RWPE1 (cell line): ENCODE data around the gene GHITM.
"Not testable (repeated sequence)": the region's sequence is repeated elsewhere in the genome, so short reads cannot be mapped to it uniquely, and the experiment has no call there.

Experiments
- CTCF ChIA-PET: fragments of 350-600 bp; sonication (Branson Sonifier 250); formaldehyde crosslinking; extraction: SDS; loops from one replicate; lab custom pipeline; 2021; lab: Yijun Ruan, JAX
- POLR2A ChIA-PET: fragments of 400-600 bp; formaldehyde crosslinking; extraction: SDS; loops from one replicate; lab custom pipeline; 2020; ENCODE audit warnings: antibody characterized with exemption; ENCODE audit not compliant: low non-redundant PET; lab: Yijun Ruan, JAX
- DNase-seq: peaks from one replicate; pipeline ENCODE4 v3.0.0; 2012; ENCODE audit warnings: low spot score
- H3K27ac ChIP-seq: fragments of 450-650 bp; 2 replicates; pipeline ENCODE4 v1.5.1; 2017
- TF ChIP-seq, protein P1 (sequence below): fragments of 450-650 bp; conservative IDR thresholded peaks from 2 replicates; pipeline ENCODE4 v1.5.1; 2017; ENCODE audit warnings: low read depth, mild to moderate bottlenecking

Gene GHITM

DNA sequence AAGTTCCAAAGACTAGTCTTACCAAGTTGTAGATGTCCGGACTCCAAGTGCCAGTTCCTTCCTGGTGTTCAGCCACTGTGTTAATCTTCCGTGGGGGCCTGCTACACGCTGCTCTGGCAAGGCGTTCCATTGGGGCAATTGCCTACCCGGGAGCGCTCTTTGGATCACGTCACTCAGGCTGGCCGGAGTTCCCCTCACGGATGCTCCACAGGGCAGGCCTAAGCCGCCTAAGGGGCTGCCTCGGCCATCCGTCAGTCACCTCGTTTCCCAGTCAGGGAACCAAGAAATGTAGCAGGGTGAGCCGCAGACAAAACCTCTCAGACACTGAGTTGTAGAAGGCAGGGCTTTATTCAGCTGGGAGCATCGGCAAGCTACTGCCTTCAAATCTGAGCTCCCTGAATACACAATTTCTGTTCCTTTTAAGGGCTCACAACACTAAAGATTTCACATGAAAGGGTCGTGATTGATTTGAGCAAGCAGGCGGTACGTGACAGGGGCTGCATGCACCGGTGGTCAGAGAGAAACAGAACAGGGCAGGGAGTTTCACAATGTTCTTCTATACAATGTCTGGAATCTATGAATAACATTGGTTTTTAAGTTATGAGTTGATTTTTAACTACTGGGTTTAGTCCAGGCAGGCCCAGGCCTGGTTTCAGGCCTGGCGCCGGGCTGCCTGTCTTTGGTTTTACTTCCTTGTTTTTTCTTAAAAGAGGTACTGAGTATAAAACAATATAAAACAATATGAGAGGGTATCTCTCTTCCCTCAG, 32.6 kb downstream of the GHITM start:
- POLR2A ChIA-PET, DNase-seq, CTCF ChIA-PET: not testable (repeated sequence)
- H3K27ac ChIP-seq: peak overlapping the region; percentile 88

DNA sequence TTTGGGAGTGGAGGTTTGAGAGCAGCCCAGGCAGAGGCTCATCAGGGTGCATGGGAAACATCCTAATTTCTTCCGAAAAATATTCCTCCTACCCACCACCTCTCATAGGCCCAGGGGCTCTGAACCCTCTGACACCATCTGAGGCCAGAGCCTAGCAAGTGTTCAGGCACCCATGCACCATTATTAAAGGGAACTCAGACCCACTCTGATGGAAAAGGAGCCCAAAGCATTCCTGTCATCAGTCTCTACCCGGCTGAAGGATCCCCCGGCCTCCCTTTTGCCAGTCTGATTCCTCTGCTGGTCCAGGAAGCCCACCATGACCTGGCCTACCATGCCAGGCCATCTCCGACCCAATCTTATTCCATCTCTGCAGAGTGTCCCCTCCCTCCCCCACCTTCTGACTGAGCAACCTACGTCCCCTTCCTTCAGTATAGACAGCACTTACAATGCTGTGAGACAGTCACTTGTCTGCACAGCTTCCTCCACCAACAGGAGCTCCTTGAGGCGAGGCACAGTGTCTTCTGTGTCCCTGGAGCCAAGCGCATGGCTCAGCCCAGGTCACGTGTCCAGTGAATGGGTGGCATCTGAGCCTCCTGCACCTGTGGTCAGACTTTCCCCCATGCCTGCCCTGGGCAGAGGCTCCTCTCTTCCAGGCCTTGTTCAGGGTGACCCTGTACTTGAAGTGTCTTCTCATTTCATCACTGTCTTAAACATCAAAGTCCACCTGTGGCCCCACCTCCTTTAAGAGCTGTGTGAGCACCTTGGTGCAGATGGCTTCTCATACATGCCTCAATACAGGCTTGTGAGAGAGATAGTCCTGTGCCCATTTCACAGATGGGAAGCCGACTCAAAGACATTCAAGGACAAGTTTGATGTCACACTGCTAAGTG, 33.4 kb downstream of the GHITM start:
- TF ChIP-seq, protein P1, sequence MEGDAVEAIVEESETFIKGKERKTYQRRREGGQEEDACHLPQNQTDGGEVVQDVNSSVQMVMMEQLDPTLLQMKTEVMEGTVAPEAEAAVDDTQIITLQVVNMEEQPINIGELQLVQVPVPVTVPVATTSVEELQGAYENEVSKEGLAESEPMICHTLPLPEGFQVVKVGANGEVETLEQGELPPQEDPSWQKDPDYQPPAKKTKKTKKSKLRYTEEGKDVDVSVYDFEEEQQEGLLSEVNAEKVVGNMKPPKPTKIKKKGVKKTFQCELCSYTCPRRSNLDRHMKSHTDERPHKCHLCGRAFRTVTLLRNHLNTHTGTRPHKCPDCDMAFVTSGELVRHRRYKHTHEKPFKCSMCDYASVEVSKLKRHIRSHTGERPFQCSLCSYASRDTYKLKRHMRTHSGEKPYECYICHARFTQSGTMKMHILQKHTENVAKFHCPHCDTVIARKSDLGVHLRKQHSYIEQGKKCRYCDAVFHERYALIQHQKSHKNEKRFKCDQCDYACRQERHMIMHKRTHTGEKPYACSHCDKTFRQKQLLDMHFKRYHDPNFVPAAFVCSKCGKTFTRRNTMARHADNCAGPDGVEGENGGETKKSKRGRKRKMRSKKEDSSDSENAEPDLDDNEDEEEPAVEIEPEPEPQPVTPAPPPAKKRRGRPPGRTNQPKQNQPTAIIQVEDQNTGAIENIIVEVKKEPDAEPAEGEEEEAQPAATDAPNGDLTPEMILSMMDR: no peak
- ChIA-PET CTCF (no interaction called here), POLR2A (no interaction called here)
- no peak for DNase-seq
- peak overlapping the region; percentile 88 for H3K27ac ChIP-seq

DNA sequence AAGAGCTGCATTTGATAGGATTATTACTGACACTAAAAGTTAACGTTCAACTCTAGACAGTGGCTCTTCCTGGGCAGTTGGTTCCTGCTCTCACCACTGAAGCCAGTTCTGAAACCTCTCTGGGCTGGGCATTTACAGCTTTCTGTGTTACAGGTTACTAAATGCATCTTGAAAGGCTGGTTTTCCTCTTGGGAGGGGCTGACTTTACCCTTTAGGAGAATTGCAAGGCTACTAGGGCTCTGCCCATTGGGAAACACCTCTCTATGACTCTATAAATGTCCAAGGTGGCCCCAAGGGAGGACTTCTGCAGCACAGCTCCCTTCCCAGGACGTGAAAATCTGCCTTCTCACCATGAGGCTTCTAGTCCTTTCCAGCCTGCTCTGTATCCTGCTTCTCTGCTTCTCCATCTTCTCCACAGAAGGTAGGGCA, 34.2 kb downstream of the GHITM start, which contains the start of gene GPR15LG:
GPR15LG (plus strand) TSS at position 301 of the 429 bp plus-strand sequence; CDS start at position 352, 51 bp downstream.
- POLR2A ChIA-PET: no interaction called here
- TF ChIP-seq, protein P1: no peak
- DNase-seq: no peak
- H3K27ac ChIP-seq: peak within 1 kb of the TSS; percentile 88
- CTCF ChIA-PET: interaction anchor here (0.7 kb wide), 1 partner anchor 1220 kb away, joined by 3 read pairs; no protein-coding TSS in a partner anchor

DNA sequence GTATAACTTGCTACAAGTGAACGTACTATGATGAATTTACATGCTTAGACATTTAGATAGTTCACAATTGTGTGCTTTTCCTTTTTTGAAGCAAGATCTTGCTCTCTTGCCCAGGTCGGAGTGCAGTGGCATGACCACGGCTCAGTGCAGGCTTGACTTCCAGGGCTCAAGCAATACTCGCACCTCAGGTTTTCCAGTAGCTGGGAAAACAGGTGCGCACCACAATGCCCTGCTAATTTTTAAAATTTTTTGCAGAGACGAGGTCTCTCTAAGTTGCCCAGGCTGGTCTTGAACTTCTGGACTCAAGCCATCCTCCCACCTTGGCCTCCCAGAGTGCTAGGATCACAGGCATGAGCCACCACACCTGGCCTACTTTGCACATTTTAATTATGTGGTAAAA, 36.1 kb downstream of the GHITM start:
- ChIA-PET POLR2A (interaction anchor here (0.5 kb wide), 1 partner anchor 129 kb away, joined by 3 read pairs; no protein-coding TSS in a partner anchor), CTCF (interaction anchor here (0.6 kb wide), 1 partner anchor 36 kb away, joined by 3 read pairs; the partner anchor contains the start of gene GHITM)
- TF ChIP-seq, protein P1: no peak
- H3K27ac ChIP-seq: peak overlapping the region; percentile 80
- no peak for DNase-seq

DNA sequence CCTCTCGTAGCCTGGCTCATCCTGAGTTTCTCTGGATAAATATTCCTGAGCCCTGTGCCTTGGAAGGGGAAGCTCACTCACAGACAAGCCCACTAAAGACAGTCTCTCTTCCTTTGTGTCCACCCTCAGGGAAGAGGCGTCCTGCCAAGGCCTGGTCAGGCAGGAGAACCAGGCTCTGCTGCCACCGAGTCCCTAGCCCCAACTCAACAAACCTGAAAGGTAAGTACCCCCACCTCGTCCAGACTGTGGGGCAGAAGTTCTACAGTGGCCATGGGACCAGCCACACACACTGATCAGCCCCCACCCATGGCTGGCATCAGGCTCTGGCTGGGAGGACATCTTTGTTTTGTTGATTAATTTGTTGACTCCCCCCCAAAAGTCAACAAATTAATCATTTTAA, 37.0 kb downstream of the GHITM start:
- POLR2A ChIA-PET: no interaction called here
- DNase-seq: no peak
- CTCF ChIA-PET: no interaction called here
- H3K27ac ChIP-seq: peak overlapping the region; percentile 80
- TF ChIP-seq, protein P1: no peak

DNA sequence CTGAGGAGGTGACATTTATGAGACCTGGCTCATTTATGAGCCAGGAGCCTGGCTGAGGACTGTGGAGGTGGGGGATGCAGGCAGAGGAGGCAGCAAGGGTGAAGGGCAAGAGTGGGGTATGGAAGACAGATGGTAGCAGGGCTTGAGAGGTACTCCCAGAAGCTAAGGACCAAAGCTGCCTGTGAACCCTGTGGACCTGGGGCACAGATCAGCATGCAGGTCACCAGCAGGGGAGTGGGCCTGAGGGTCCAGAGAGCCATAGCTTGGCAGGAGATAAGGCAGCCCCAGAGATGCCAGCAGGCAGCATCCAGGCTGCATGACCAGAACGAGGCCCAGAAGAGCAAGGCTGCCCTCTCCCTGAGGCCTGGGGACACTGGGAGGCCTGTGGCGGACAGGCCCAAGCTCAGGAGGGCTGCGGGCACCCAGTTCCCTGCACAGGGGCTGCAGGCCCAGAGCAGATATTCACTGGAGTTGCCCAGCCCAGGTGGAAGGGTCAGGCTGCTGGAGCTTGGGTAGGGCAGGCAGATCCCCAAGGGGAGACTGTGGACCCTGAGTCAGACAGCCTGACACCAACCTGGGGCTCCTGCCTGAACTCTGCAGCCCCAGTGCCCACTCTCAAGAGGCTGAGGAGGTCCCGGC, 37.6 kb downstream of the GHITM start:
- H3K27ac ChIP-seq: peak overlapping the region; percentile 80
- TF ChIP-seq, protein P1: no peak
- POLR2A ChIA-PET: no interaction called here
- no peak for DNase-seq
- CTCF ChIA-PET: interaction anchor here (1.0 kb wide), 1 partner anchor 29 kb away, joined by 4 read pairs; no protein-coding TSS in a partner anchor
